ENCODE results near the gene ERBB4. TPM values are rescaled to one million over a fixed set of nuclear protein-coding genes. Genes with fewer than 3 reads are reported as not detected.

ERBB4 gene
- total RNA-seq, 1 experiment from 2014 or later, result not detected

DNA sequence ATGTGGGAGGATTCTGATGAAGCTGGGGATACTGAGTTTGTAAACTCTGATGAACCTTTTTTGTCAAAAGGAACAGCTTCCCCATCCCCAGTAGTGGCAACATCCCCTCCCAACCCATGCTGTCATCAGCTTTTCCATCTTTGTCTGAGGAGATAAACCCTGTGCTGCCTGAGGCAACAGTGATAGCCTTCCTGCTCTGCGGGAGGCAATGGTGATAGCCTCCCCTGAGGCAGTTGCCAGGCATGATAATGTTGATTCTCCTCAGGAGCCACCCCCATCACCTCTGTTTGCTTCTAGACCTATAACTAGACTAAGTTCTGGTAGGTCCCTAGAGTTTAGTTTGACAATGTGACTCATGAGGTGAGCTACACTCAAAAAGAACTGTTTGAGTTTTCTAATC is 97.5 kb downstream of the ERBB4 start:
- DNase-seq (ENCODE audit: unreplicated experiment), result no peak
- no TSS peak for BruUV-seq (replicated peaks)
- ChIA-PET CTCF (no interaction called here), POLR2A (no interaction called here)
- no peaks in the 10 kb centered on the region for H3K4me1 Mint-ChIP-seq (ENCODE audit: insufficient read depth, unreplicated experiment)
- intact Hi-C loops (cut with micrococcal nuclease), result no loop called here
- H3K27me3 Mint-ChIP-seq (ENCODE audit: insufficient read depth, unreplicated experiment), result peaks cover 18% of the 10 kb centered on the region
- no peaks in the 10 kb centered on the region for H3K36me3 Mint-ChIP-seq (ENCODE audit: insufficient read depth, unreplicated experiment)
- no peak overlapping the region for H3K4me3 Mint-ChIP-seq (ENCODE audit: unreplicated experiment)
- TF ChIP-seq, protein P1, sequence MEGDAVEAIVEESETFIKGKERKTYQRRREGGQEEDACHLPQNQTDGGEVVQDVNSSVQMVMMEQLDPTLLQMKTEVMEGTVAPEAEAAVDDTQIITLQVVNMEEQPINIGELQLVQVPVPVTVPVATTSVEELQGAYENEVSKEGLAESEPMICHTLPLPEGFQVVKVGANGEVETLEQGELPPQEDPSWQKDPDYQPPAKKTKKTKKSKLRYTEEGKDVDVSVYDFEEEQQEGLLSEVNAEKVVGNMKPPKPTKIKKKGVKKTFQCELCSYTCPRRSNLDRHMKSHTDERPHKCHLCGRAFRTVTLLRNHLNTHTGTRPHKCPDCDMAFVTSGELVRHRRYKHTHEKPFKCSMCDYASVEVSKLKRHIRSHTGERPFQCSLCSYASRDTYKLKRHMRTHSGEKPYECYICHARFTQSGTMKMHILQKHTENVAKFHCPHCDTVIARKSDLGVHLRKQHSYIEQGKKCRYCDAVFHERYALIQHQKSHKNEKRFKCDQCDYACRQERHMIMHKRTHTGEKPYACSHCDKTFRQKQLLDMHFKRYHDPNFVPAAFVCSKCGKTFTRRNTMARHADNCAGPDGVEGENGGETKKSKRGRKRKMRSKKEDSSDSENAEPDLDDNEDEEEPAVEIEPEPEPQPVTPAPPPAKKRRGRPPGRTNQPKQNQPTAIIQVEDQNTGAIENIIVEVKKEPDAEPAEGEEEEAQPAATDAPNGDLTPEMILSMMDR (IDR thresholded peaks at IDR 0.05; ENCODE audit: unreplicated experiment), result no peak
- no peak overlapping the region for H3K27ac Mint-ChIP-seq (ENCODE audit: low read depth, unreplicated experiment)
- no peaks in the 10 kb centered on the region for H3K9me3 Mint-ChIP-seq (ENCODE audit: unreplicated experiment)

DNA sequence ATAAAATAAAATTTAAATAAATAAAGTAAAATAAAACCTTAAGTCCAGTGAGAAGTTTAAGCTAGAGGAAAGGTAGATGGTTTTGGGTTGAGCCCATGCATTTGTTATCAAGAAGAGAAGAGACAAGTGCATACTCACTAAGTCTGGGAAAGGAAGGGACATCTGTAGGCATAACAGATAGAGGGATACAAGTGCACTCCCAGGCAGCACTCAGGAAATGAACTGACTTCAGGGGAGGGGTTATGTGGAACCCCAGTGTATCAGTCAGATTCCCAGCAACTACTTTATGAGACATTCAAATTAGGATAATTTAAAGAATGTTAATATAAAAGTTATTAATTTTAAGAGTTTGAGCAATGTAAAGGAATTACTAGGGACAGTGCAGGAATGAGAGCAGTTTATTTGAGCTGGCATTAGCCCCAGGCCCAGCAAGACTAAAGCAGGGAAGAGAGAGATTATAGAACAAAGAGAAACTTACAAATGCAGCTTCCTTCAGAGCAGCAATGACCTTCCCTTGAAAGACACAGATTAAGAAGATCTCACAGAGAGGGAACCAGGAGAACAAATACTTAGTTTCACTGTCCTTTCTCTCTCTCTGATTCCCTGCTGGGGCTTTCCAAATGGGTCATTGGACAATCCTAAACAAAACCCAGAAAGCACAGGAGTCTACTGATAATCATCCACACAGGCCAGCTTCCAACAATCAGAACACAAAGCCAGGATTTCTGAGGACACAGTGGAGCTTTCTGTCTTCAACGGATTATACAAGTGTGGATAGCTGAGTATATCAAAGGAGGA is 109.7 kb downstream of the ERBB4 start:
- no peak overlapping the region for H3K27ac Mint-ChIP-seq (ENCODE audit: low read depth, unreplicated experiment)
- H3K4me1 Mint-ChIP-seq (ENCODE audit: insufficient read depth, unreplicated experiment), result no peaks in the 10 kb centered on the region
- H3K4me3 Mint-ChIP-seq (ENCODE audit: unreplicated experiment), result no peak overlapping the region
- no peaks in the 10 kb centered on the region for H3K9me3 Mint-ChIP-seq (ENCODE audit: unreplicated experiment)
- TF ChIP-seq, protein P1 (IDR thresholded peaks at IDR 0.05; ENCODE audit: unreplicated experiment), result no peak
- H3K36me3 Mint-ChIP-seq (ENCODE audit: insufficient read depth, unreplicated experiment), result no peaks in the 10 kb centered on the region
- peaks cover 14% of the 10 kb centered on the region for H3K27me3 Mint-ChIP-seq (ENCODE audit: insufficient read depth, unreplicated experiment)
- POLR2A ChIA-PET, result no interaction called here
- CTCF ChIA-PET, result no interaction called here
- no peak for DNase-seq (ENCODE audit: unreplicated experiment)
- intact Hi-C loops (cut with micrococcal nuclease), result no loop called here
- BruUV-seq (replicated peaks), result no TSS peak

DNA sequence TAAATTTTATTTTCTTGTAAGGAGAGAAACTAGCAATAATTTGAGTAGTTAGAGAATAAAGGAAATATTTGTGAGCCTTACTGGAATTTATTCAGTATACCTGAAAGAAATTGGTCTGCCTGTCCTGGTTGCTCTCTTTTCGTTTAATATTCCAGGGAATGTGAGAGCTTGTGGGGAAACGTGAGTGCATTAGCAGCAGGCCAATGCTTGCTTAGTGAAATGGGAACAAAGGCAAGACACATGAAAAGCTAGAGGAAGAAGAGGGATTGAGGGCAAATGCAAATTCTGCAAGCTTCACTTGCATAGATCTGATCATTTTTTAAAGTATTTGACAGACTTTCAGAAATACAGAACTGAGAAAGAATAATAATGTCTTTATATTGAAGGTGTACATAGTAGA is 111.0 kb downstream of the ERBB4 start:
- CTCF ChIA-PET, result no interaction called here
- POLR2A ChIA-PET, result no interaction called here
- intact Hi-C loops (cut with micrococcal nuclease), result no loop called here
- no peak overlapping the region for H3K27ac Mint-ChIP-seq (ENCODE audit: low read depth, unreplicated experiment)
- H3K4me1 Mint-ChIP-seq (ENCODE audit: insufficient read depth, unreplicated experiment), result no peaks in the 10 kb centered on the region
- BruUV-seq (replicated peaks), result no TSS peak
- TF ChIP-seq, protein P1 (IDR thresholded peaks at IDR 0.05; ENCODE audit: unreplicated experiment), result no peak
- no peak for DNase-seq (ENCODE audit: unreplicated experiment)
- peaks cover 16% of the 10 kb centered on the region for H3K27me3 Mint-ChIP-seq (ENCODE audit: insufficient read depth, unreplicated experiment)
- no peaks in the 10 kb centered on the region for H3K36me3 Mint-ChIP-seq (ENCODE audit: insufficient read depth, unreplicated experiment)
- H3K4me3 Mint-ChIP-seq (ENCODE audit: unreplicated experiment), result no peak overlapping the region
- H3K9me3 Mint-ChIP-seq (ENCODE audit: unreplicated experiment), result no peaks in the 10 kb centered on the region

GRCh38 chr2:212426637-212427412 is 111.8 kb downstream of the ERBB4 start:
- Mint-ChIP-seq H3K4me1 (ENCODE audit: insufficient read depth, unreplicated experiment) (no peaks in the 10 kb centered on the region), H3K36me3 (ENCODE audit: insufficient read depth, unreplicated experiment) (no peaks in the 10 kb centered on the region), H3K9me3 (ENCODE audit: unreplicated experiment) (no peaks in the 10 kb centered on the region), H3K27ac (ENCODE audit: low read depth, unreplicated experiment) (no peak overlapping the region), H3K4me3 (ENCODE audit: unreplicated experiment) (no peak overlapping the region), H3K27me3 (ENCODE audit: insufficient read depth, unreplicated experiment) (peaks cover 21% of the 10 kb centered on the region)
- ChIA-PET CTCF (no interaction called here), POLR2A (no interaction called here)
- TF ChIP-seq, protein P1 (IDR thresholded peaks at IDR 0.05; ENCODE audit: unreplicated experiment), result no peak
- no TSS peak for BruUV-seq (replicated peaks)
- intact Hi-C loops (cut with micrococcal nuclease), result no loop called here
- DNase-seq (ENCODE audit: unreplicated experiment), result no peak
